HL-60/S4 treated with retinoic acid at 250 ng/mL for 4 days and 3 days (cell line): Measurements from ENCODE around the gene EVC2.

ENCODE experiments used
- in situ Hi-C: fragments of 300-500 bp; cut with MboI; formaldehyde crosslinking; loops from 2 replicates; pipeline ENCODE4 v1.7.0; 2022; ENCODE audit warnings: low sequenced_read_pairs

Gene EVC2

DNA sequence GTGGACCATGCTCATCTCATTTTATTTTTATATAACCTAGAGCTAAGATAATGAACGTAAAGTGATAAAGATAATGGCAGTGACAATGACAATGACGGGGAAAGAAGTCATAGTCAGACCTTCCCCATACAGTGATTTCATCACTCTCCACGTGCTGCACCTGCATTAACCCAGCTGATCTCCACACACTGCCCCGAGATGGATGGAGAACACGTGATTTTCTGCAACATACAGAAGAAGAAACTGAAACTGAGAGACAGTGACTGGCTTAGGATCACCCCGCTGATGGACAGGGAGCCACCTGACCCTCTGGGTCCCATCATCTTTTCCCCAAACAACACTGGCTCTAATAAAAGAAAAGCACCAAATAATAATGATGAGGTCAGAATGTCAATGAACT, 22.0 kb downstream of the EVC2 start:
- in situ Hi-C loops: no loop called here

DNA sequence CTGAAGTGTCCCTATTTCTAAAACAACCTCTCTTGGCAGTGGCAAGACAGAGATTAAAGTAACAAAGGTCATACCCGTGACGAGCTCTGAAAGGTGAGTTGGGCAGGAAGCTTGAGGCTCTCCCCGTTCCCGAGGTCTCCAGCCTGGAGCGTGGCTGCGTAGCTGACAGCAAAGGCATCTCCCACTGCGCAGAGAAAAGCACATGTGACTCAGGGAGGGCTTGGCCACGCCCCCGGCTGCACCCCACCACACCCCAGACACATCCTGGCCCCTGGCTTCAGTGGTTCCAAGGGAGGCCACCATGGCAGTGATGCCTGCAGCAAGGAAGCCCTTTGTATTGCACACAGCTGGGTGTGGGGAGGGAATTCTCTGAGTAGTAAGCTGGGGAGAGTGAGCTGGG, 23.1 kb downstream of the EVC2 start:
- in situ Hi-C loops: no loop called here

DNA sequence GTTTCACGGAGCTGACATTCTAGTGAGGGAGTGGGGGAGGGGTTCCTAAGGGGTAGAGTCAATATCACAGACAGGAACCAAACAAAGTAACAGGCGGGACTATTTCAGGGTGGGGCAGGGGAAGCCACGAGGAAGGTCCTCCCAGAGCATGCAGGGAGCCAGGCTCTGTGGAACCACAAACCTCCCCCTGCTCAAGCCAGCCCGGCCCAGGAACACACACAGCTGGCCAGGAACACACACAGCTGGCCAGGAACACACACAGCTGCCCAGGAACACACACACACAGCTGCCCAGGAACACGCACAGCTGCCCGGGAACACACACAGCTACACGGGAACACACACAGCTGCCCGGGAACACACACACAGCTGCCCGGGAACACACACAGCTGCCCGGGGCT, 24.8 kb downstream of the EVC2 start:
- in situ Hi-C loops: no loop called here

DNA sequence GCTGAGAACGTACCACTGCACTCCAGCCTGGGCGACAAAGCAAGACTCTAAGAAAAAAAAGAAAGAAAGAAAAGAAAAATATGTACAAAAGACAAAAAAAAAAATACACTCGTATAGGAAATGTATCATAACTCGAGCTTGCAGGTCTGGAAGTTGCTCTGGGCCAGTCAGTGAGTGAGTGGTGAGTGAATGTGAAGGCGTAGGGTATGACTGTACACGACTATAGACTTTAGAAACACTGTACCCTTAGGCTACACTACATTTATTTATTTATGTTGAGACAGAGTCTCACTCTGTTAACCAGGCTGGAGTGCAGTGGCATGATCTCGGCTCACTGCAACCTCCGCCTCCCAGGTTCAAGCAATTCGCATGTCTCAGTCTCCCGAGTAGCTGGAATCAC, 29.4 kb downstream of the EVC2 start:
- in situ Hi-C loops: no loop called here

DNA sequence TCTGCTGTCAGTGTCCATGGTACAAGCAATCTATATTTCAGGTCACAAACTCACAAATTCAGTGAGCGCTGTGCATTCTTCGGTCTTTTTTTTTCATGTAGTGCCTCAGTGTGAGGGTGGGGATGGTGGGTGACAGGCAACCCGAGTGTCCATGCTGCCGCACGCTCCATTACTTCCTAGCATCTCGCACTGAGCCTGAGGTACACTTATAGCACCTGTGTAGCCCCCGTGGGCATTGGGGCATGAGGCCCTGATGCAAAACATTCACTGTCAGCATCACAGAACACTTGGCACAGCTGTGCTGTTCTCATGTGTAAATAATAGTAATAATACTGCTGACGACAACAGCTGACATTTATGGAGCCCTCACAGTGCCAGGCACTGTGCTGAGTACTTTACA, 31.6 kb downstream of the EVC2 start:
- in situ Hi-C loops: no loop called here

DNA sequence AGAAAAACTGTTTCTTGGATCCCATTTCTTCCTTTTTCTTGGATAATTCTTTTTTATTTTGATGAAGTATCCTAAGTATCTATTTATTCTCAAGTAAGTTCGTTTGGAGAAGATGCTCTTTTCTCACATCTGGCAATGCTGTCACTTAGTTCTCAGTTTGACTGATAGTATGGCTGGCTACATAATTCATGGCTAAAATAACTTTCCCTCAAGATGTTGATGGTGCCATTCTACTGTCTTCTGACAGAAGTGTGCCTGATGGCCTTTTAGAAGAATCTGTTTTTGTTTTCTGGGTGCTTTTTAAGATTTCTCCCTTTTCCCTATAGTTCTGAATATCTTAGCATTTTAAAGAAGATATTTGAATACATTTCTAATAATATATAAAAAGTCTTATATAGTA, 41.6 kb downstream of the EVC2 start:
- in situ Hi-C loops: no loop called here

DNA sequence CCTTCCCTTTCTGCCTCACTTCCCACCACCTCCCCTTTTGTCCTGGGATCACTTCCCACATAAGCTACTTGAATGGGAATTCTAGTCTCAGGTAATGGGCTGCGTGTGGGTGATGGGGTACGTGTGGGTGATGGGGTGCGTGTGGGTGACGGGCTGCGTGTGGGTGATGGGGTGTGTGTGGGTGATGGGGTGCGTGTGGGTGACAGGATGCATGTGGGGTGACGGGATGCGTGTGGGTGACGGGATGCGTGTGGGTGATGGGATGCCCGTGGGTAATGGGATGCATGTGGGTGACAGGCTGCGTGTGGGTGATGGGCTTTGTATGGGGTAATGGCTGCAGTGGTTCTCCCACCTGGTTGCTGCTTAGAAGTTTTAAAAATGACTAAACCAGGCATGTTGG, 43.6 kb downstream of the EVC2 start:
- in situ Hi-C loops: no loop called here

DNA sequence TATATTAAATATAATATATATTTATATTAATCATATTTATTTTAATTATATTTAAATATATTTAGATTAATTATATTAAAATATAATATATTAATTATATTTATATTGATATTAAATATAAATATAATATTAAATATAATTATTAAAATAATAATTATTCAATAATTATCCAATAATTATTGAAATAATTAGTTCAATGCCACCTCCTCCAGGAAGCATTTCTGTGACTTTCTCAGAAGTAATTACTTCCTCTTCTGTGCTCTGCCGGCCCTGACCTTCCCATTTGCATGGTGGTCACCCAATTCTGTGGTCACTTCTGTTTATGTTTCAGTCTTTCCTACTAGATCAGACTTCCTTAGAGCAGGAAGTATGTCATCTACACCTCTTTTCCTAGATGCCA, 45.8 kb downstream of the EVC2 start:
- in situ Hi-C loops: no loop called here

DNA sequence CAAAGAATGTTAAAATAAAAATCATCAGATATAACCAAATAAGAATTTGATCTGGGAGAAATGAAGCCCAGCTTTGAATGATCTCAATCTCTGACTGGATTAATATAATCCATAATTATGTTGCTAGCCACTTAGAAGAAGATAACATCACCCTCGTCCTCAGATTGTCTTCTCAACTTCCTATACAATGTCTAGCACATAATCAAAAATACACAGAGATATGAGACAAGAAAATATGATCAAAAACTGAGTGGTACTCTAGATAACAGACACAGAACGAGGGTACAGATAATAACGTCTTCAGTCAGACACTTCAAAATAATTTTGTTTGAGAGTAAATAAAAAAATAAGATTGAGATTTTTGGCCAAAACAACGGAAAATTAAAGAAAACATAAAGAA, 47.1 kb downstream of the EVC2 start:
- in situ Hi-C loops: no loop called here

DNA sequence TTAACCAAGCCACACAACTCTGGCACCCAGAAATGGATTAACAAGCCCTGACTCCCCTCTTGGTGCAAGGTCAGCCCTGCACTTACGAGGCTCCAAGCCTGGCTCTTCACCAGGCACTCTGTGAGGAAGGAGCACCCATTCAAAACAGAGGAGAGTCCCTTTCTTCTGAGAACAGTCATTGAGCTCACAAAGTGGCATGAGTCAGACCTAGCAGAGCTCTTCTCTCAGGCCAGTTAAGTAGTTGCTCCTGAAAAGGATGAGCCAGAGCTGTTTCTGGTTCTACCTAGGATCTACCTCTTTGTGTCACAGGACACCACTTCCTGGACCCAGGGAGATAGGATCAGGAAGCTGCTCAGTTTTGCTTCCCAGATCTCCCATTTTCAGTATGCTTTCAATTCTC, 48.2 kb downstream of the EVC2 start:
- in situ Hi-C loops: no loop called here

DNA sequence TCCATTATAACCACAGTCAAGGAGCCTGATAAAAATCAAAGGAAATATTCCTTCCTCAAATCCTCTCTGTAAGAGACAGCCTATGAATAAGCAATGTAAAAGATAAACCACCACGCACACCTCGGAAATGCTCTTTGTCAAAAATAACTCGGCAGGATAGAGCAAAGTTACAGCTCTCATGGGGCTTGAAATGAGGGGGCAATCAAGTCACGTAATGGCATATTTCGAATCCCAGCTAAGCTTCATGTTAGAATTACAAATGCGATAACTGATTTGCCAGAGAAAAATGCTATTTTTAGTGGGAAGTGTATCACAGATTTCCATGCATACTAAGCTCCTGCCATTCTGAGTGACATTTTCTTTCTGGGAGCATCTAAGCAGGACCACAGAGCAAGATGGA, 49.4 kb downstream of the EVC2 start:
- in situ Hi-C loops: no loop called here

DNA sequence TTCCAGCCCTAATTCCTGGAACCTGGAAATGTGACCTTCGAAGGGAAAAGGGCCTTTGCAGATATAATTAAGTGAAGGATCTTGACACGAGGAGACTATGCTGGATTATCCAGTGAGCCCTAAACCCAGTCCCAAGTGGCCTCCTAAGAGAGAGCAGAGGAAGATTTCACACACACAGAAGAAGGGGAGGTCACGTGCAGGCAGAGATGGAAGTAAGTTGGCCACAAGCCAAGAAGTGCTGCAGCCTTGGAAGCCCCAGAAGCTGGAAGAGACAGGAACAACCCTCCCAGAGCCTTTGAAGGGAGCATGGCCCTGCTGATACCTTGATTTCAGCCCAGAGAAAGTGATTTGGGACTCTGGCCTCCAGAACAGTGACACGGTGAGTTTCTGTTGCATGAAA, 51.9 kb downstream of the EVC2 start:
- in situ Hi-C loops: no loop called here

DNA sequence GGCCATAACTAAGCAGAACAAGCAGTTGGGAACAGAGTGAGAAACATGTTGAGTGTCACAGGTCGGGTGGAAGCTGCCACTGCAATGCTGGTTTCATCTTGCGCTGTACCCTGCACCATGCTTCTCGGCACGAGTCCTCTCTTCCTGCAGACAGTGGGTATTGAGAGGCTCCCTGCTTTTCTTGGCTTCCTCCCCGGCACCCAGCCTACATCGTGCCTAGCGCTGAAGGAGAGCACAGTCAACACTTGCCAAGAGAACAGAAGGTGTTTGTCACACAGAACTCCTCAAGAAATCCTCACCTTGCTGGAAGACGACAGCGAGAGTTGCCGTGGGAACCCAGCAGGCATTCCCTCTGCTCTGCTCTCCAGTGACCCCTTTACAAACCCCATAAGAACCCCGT, 53.6 kb downstream of the EVC2 start:
- in situ Hi-C loops: no loop called here

DNA sequence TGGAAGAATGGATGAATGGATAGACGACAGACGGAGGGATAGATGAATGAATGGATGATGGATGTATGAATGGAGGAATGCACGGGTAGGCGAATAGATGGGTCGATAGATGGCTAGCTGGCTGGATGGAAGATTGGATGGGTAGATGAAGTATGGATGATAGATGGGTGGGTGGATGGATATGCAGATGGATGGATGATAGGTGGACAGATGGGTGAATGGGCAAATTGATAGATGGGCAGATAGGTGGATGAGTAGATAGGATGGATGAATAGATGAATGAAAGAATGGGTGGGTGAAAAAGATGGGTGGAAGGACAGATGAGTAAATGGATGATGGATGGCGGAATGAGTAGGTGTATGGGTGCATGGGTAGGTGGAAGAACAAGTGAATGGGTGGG, 57.3 kb downstream of the EVC2 start:
- in situ Hi-C loops: no loop called here

DNA sequence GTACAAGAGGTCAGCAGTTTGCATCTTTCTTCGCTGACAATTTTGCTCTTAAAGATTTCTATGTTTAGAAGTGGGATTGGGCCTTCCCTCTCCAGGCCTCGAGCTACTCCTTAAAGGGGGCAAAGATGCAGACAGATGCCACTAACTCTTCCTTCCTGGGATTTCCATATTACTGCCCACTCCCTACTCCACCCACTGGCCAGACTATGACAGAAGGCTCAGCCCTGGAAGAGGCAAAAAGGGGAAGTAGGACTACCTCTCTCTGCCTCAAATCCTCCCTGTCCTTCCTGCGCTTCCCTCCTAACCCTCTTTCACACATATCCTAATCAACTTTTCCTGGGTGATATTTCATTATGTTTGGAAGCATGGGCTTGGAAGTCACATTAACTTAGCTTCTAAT, 58.3 kb downstream of the EVC2 start:
- in situ Hi-C loops: no loop called here

DNA sequence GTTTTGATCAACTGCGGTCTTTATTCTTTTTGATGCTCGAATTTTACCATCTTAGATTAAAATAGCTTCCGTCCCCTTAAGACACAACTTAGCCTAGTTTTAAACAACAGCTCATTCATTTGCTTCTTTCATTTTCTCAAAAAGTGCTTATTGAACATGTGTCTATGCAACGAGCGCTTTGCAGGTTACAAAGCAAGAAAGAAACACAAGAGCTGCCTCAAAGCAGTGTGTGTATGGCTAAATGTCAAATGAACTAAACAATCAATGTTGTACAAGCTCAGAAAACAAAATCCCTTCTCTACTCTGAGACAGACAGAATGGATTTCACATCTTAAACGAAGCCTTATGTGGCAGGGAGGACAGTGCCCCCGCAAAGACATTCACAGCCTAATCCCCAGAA, 61.0 kb downstream of the EVC2 start:
- in situ Hi-C loops: no loop called here

DNA sequence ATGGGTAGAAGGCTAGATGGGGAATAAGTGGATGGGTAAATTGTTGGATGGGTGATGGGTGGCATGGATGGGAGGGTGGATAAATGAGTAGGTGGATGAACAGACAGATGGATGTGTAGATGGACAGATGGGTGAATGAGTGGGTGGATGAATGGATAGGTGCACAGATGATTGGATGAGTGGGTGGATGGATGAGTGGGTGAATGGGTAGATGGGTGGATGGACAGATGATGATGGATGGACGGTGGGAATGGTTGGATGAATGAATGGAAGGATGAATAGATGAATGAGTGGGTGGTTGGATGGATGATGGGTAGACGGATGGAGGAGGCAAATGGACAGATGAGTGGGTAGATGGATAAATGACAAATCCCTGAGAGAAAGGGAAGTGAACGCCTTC, 68.3 kb downstream of the EVC2 start:
- in situ Hi-C loops: no loop called here

DNA sequence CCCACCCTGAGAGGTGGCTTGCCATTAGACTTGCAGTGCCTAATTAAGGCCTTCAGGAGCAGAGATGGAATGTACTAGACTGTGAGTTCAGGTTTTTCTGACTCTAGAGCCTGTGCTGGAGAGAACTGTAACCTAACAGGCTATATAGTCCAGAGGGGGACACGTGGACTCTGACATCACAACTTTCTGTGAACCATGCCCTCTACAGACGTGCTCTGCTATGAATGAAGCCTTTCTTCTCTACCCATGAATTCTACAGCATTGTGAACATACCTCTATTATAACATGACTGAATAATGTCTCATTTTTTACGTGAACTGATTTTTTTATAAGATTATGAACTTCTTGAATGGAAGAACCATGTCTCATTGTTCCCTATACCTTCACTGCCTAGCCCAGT, 68.8 kb downstream of the EVC2 start:
- in situ Hi-C loops: no loop called here

DNA sequence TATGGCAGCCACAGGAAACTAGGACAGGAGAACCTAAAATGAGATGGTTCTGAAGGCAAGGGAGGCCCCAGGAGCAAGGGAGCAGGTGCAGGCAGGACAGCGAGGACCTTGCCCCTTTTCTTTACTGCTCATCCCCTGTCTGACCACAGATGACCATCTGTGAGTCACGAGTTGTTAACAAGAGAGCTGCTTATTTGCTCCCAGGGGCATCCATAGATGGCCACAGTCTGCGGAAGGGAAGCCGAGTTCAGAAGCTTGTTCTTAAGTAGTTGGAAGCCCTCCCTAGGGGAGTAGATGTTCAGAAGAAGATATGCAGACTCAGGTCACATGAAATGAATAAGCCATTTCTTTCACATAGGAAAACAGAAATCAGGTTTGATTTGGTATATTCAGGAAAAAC, 69.4 kb downstream of the EVC2 start:
- in situ Hi-C loops: no loop called here

DNA sequence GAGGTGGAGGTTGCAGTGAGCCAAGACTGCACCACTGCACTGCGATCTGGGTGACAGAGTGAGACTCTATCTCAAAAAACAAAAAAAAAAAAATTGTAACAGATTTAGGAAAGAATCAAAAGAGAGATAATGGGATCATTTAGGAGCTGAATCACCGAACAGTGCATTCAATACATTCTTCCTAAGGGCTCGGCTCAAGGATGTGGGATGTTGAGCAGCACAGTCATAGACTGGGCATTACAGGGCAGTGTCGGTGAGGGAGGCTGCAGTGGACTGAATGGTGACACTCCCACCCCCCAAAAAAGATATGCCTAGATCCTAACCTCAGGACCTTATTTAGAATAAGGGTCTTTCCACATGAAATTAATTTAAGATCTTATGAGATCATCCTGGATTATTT, 70.0 kb downstream of the EVC2 start:
- in situ Hi-C loops: no loop called here

DNA sequence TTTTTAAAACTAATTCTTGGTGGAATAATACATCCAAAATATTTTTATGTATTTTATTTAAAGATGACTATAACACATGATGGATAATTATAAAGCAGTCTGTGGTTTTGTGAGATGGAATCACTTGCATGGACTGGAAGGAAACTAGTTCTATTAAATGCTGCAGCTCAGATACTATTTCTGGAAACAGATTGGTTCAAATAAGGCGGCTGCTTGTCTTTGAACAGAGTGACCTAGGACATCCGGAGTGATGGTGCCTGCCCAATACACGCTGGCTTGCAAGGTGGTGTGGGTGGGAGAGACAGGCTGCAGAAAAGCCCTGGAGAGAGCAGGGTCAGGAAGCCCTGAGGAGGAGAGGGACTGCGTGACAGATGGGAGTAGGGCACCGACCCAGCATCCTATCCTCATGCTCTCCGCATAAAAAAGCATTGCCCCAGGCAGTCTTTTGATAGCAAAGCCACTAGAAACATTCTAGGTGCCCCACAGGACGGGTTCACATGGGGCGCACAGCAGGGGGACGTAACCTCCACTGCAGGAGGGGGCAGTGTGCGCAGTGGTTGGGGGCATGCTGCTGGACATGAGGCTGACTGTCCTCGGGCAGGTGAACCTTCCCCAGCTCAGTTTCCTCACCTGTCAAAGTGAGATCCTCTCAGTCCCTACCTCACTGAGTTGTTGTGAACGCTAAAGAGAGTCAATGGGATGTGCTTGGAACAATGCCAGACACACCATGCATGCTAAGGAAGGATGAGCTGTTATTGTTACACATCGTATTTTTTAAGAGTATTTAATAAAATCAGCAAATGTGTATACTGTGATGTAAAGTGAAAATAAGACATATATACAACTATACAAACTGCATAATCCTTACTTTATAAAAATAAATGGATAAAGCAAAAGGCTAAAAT, 71.3 kb downstream of the EVC2 start:
- in situ Hi-C loops: no loop called here

DNA sequence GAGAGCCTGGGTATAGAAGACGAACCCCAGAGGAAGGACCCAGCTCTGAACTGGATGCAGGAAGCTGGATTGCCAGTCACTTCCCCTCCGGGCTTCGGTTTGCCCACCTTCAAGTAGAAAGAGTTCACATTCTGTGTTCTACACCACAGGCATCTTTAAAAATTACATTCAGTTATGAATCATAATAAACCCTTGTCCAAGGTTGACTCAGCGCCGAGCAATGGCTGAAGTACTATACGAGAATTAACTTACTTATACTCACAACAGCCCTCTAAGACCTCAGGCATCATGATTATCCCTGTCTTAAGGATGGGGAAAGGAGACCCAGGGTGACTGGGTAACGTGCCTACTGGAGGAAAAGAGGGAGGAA, 72.5 kb downstream of the EVC2 start:
- in situ Hi-C loops: no loop called here

DNA sequence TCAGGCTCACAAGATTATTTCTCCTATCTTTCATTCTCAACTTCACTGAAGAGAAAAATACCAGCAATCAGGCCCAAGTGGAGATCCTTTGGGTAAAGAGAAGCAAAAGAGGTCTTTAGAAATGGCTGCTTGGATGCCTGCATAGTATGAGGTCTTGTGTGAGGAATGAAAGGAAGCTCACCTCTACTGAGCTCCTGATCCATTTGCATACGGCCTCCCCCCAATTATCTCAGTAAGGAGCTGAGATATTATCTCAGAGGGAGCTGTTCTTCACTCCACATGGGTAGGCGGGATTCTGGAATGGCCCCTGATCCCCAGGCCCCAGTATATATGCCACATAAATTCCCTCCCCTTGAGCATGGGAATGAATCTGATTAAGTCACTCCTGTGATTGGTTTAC, 75.8 kb downstream of the EVC2 start:
- in situ Hi-C loops: no loop called here
